Right lobe of liver (tissue), 6 donors: ENCODE results near the gene NFATC1. TPM values are rescaled to one million over a fixed set of nuclear protein-coding genes. Genes with fewer than 3 reads are reported as not detected.
A peak's percentile ranks its signal among the peaks of the same experiment; 100 is the strongest.

Experiments used
- ATAC-seq, 4 donors: fragments of 200-7000 bp; cut with Tn5 transposase; one replicate each; pipeline ENCODE4 v1.9.1; 2020; ENCODE audit warnings: mild to moderate bottlenecking in 4 of 4, moderate library complexity in 4 of 4
- DNase-seq, 3 donors: peaks; one replicate each; pipeline ENCODE4 v3.0.0-alpha.2; 2020
- H3K27ac ChIP-seq, 3 donors: fragments of 200-600 bp; one replicate each; pipeline ENCODE4 v1.8.0; 2022
- H3K27me3 ChIP-seq, 2 donors: fragments of 200-600 bp; one replicate each; pipeline ENCODE4 v1.8.0; 2022
- H3K36me3 ChIP-seq, 4 donors: fragments of 200-600 bp; sonication (generic) in 1 of 4; one replicate each; pipeline versions ENCODE4 v1.5.1 to v1.8.0; 2017 to 2022; ENCODE audit warnings: control low read depth in 1 of 4
- H3K4me1 ChIP-seq, 4 donors: fragments of 200-600 bp; sonication (generic) in 1 of 4; one replicate each; pipeline versions ENCODE4 v1.5.1 to v1.8.0; 2017 to 2022; ENCODE audit warnings: control low read depth in 1 of 4
- H3K4me3 ChIP-seq, 3 donors: fragments of 200-600 bp; one replicate each; pipeline ENCODE4 v1.8.0; 2022
- H3K9me3 ChIP-seq, 4 donors: fragments of 200-600 bp; sonication (generic) in 1 of 4; one replicate each; pipeline versions ENCODE4 v1.5.1 to v1.8.0; 2017 to 2022; ENCODE audit warnings: control low read depth in 1 of 4
- POLR2A ChIP-seq: fragments of 450-650 bp; IDR thresholded peaks from one replicate; pipeline ENCODE4 v1.6.1; 2017; ENCODE audit warnings: antibody characterized with exemption, mild to moderate bottlenecking
- WGBS: methylation state at CpG from one replicate; pipeline ENCODE4 v1.1.6; 2018; ENCODE audit warnings: low coverage, low lambda C conversion rate; ENCODE audit not compliant: insufficient coverage; ENCODE audit errors: missing lambda C conversion rate; 5-methylcytosine and 5-hydroxymethylcytosine counted together
- intact Hi-C, 2 donors: fragments of 100-400 bp; cut with DNase I; formaldehyde crosslinking; loops; one replicate each; pipeline versions ENCODE4 v1.11.2 to v1.14.1; 2022
- total RNA-seq, 6 experiments: library from RNA; depleted of rRNA in 2 of 6; stranded (reverse); fragments of >200 nt in 2 of 6; fragmentation: NEBNext Ultra II Directional in 3 of 6; extraction: Animal tissue kit (Norgen Biotek cat#: 25700) in 3 of 6; gene quantifications; one replicate each; pipeline versions ENCODE4 v1.1.0 to v1.2.4, GENCODE V29; 2016 to 2023
- TF ChIP-seq, protein P1 (sequence below), 4 donors: fragments of 200-600 bp in 3 of 4; fragments of 450-650 bp in 1 of 4; IDR thresholded peaks; one replicate each; pipeline versions ENCODE4 v1.5.1 to v1.8.0; 2016 to 2022; ENCODE audit warnings: antibody characterized with exemption in 4 of 4, mild to moderate bottlenecking in 2 of 4
- donor health status: DM: no; HTN: yes; CAD: no.
- donor health status: DM: no; HTN: no; CAD: no.
- donor health status: DM: no; HTN: no; CAD: no.
- donor health status: DM: no; HTN: yes; CAD: no.
- donor health status: DM: no; HTN: yes; CAD: no.

The NFATC1 gene
- total RNA-seq, 6 experiments from 2014 or later = 1.00 to 4.3 (median 2.9) TPM

- WGBS = 85% methylated on average over 6 of the region's 17 CpGs
- TF ChIP-seq POLR2A = no peak
- TF ChIP-seq, protein P1, sequence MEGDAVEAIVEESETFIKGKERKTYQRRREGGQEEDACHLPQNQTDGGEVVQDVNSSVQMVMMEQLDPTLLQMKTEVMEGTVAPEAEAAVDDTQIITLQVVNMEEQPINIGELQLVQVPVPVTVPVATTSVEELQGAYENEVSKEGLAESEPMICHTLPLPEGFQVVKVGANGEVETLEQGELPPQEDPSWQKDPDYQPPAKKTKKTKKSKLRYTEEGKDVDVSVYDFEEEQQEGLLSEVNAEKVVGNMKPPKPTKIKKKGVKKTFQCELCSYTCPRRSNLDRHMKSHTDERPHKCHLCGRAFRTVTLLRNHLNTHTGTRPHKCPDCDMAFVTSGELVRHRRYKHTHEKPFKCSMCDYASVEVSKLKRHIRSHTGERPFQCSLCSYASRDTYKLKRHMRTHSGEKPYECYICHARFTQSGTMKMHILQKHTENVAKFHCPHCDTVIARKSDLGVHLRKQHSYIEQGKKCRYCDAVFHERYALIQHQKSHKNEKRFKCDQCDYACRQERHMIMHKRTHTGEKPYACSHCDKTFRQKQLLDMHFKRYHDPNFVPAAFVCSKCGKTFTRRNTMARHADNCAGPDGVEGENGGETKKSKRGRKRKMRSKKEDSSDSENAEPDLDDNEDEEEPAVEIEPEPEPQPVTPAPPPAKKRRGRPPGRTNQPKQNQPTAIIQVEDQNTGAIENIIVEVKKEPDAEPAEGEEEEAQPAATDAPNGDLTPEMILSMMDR (IDR thresholded peaks at IDR 0.05) = peak in 1 of 4 donors; percentile 6
- Histone ChIP-seq H3K4me3 (no peak overlapping the region), H3K27ac (no peak overlapping the region), H3K4me1 (no peaks in the 10 kb centered on the region), H3K27me3 (no peaks in the 10 kb centered on the region), H3K9me3 (no peaks in the 10 kb centered on the region), H3K36me3 (peaks cover 0 to 2% (median 0%) of the 10 kb centered on the region in 4 donors)
- DNase-seq (no peak), ATAC-seq (no peak)
- intact Hi-C loops = no loop called here
These were observed 42.5 kb upstream of the NFATC1 start for GRCh38 chr18:79353267-79353666.

GRCh38 chr18:79354350-79354749 lies 41.4 kb upstream of the NFATC1 start:
- Histone ChIP-seq H3K4me1 (no peaks in the 10 kb centered on the region), H3K36me3 (peaks cover 0 to 3% (median under 1%) of the 10 kb centered on the region in 4 donors), H3K27ac (no peak overlapping the region), H3K9me3 (no peaks in the 10 kb centered on the region), H3K4me3 (no peak overlapping the region), H3K27me3 (no peaks in the 10 kb centered on the region)
- DNase-seq = no peak
- no peak for TF ChIP-seq POLR2A
- TF ChIP-seq, protein P1 (IDR thresholded peaks at IDR 0.05) = no peak
- ATAC-seq = no peak
- intact Hi-C loops = no loop called here
- WGBS = 90% methylated on average over 6 of the region's 8 CpGs

GRCh38 chr18:79355433-79356335 lies 40.0 kb upstream of the NFATC1 start:
- no peak overlapping the region for H3K4me3 ChIP-seq
- intact Hi-C loops = no loop called here
- DNase-seq = no peak
- no peaks in the 10 kb centered on the region for H3K9me3 ChIP-seq
- no peak for ATAC-seq
- WGBS = 85% methylated on average over 18 of the region's 26 CpGs
- H3K4me1 ChIP-seq = no peaks in the 10 kb centered on the region
- no peak for TF ChIP-seq POLR2A
- TF ChIP-seq, protein P1 (IDR thresholded peaks at IDR 0.05) = no peak
- H3K36me3 ChIP-seq = peaks cover 0 to 10% (median 3%) of the 10 kb centered on the region in 4 donors
- no peak overlapping the region for H3K27ac ChIP-seq
- no peaks in the 10 kb centered on the region for H3K27me3 ChIP-seq

DNA sequence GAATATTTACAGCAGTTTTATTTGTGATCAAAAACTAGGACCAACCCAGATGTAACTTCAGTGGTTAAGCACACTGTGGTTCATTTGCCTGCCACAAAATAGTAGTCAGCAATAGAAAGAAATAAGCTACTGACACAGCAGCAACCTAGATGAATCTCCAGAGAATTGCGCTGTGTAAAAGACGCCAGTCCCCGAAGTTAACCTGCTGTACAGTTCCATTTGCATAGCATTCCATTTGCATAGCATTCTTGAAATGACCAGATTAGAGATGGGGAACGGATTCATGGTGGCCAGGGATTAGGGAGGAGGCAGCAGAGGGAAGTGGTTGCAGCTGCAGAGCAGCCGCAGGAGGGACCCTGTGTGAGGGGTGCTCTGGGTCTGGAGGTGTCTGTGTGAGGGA lies 39.3 kb upstream of the NFATC1 start:
- H3K27ac ChIP-seq = no peak overlapping the region
- no peak for ATAC-seq
- H3K36me3 ChIP-seq = peaks cover 0 to 10% (median 5%) of the 10 kb centered on the region in 4 donors
- DNase-seq = no peak
- H3K27me3 ChIP-seq = no peaks in the 10 kb centered on the region
- H3K9me3 ChIP-seq = no peaks in the 10 kb centered on the region
- no peak for TF ChIP-seq POLR2A
- TF ChIP-seq, protein P1 (IDR thresholded peaks at IDR 0.05) = no peak
- no peak overlapping the region for H3K4me3 ChIP-seq
- intact Hi-C loops = no loop called here
- H3K4me1 ChIP-seq = no peaks in the 10 kb centered on the region
- WGBS = 91% methylated on average over 5 of the region's 5 CpGs
